GM12864 (cell line): ENCODE results near the gene HMGCLL1.
A peak's percentile ranks its signal among the peaks of the same experiment; 100 is the strongest.

ENCODE experiments used
- DNase-seq: peaks from one replicate; pipeline ENCODE4 v3.0.0-alpha.2; 2011; ENCODE audit warnings: low read depth
- H3K4me3 ChIP-seq: 2 replicates; pipeline ENCODE4 v1.5.1; 2011; ENCODE audit warnings: mild to moderate bottlenecking, low read depth, low read length, control low read depth
- CTCF ChIP-seq: IDR thresholded peaks from 2 replicates; pipeline ENCODE4 v1.5.1; 2011; ENCODE audit warnings: low read depth, mild to moderate bottlenecking, moderate library complexity, low read length, control low read depth, inconsistent platforms; ENCODE audit errors: missing control alignments

The HMGCLL1 gene

GRCh38 chr6:55450005-55450404 is 129.0 kb downstream of the HMGCLL1 start:
- TF ChIP-seq CTCF = no peak
- DNase-seq = no peak
- H3K4me3 ChIP-seq = no peak overlapping the region

- H3K4me3 ChIP-seq = no peak overlapping the region
- no peak for DNase-seq
- no peak for TF ChIP-seq CTCF
Measured at GRCh38 chr6:55449225-55449624, 129.8 kb downstream of the HMGCLL1 start.

- no peak overlapping the region for H3K4me3 ChIP-seq
- no peak for TF ChIP-seq CTCF
- no peak for DNase-seq
Measured at GRCh38 chr6:55448451-55448850, 130.5 kb downstream of the HMGCLL1 start.

- TF ChIP-seq CTCF = no peak
- no peak for DNase-seq
Measured at GRCh38 chr6:55447891-55448290, 131.1 kb downstream of the HMGCLL1 start.

GRCh38 chr6:55445648-55446204 is 133.3 kb downstream of the HMGCLL1 start:
- peak; percentile 39 for TF ChIP-seq CTCF
- no peak overlapping the region for H3K4me3 ChIP-seq
- no peak for DNase-seq

More at GRCh38 chr6:55447891-55448290, 131.1 kb downstream of the HMGCLL1 start:
- no peak overlapping the region for H3K4me3 ChIP-seq

- TF ChIP-seq CTCF = no peak
- DNase-seq = no peak
- H3K4me3 ChIP-seq = no peak overlapping the region
Measured at GRCh38 chr6:55443238-55444134, 135.5 kb downstream of the HMGCLL1 start.
